Spleen (tissue), 7 donors: Measurements from ENCODE around the gene SHC3.

Experiments used
- CTCF ChIP-seq, 11 experiments: fragments of 200-600 bp in 7 of 11; fragments of 450-650 bp in 4 of 11; sonication (generic) in 4 of 11; IDR thresholded peaks in 8 of 11; conservative IDR thresholded peaks in 3 of 11; 1 replicate in 7 of 11; 2 replicates in 4 of 11; pipeline versions ENCODE4 v1.4.0 to v1.8.0; 2016 to 2021; ENCODE audit warnings: antibody characterized with exemption in 11 of 11, inconsistent platforms in 4 of 11, mild to moderate bottlenecking in 1 of 11
- POLR2A ChIP-seq, 3 donors: fragments of 450-650 bp; IDR thresholded peaks; one replicate each; pipeline ENCODE4 v1.5.1; 2017; ENCODE audit warnings: antibody characterized with exemption in 3 of 3, mild to moderate bottlenecking in 1 of 3
- POLR2AphosphoS5 ChIP-seq, 3 donors: sonication (generic); formaldehyde crosslinking; IDR thresholded peaks; one replicate each; pipeline ENCODE4 v1.5.1; 2017; ENCODE audit warnings: antibody characterized with exemption in 3 of 3
- donor health status: DM: no; HTN: no; CAD: no; lungs with moderate emphysema.
- donor health status: DM: no; HTN: no; CAD: no.
- donor health status: DM: no; HTN: no; CAD: no.

- TF ChIP-seq CTCF (IDR thresholded peaks at IDR 0.05 in 8 of 11, conservative IDR thresholded peaks at IDR 0.05 in 3 of 11) (no peak), POLR2AphosphoS5 (IDR thresholded peaks at IDR 0.05) (no peak), POLR2A (IDR thresholded peaks at IDR 0.05) (no peak)
Observed at GRCh38 chr9:89186960-89187359, 8.3 kb upstream of the SHC3 start.
